Rectal smooth muscle tissue (tissue), 1 donor: Measurements from ENCODE around the gene C2orf74.

Experiments
- H3K27ac ChIP-seq: one replicate; pipeline ENCODE4 v1.7.0; 2013; ENCODE audit warnings: low read depth, low read length, inconsistent platforms
- H3K27me3 ChIP-seq: one replicate; pipeline ENCODE4 v1.7.0; 2013; ENCODE audit warnings: low read length; ENCODE audit not compliant: control insufficient read depth, insufficient read depth
- H3K36me3 ChIP-seq: one replicate; pipeline ENCODE4 v1.7.0; 2013; ENCODE audit warnings: low read length; ENCODE audit not compliant: control insufficient read depth, insufficient read depth
- H3K4me1 ChIP-seq: one replicate; pipeline ENCODE4 v1.7.0; 2013; ENCODE audit warnings: low read length; ENCODE audit not compliant: control insufficient read depth, insufficient read depth
- H3K4me3 ChIP-seq: one replicate; pipeline ENCODE4 v1.7.0; 2013; ENCODE audit warnings: low read length
- H3K9ac ChIP-seq: one replicate; pipeline ENCODE4 v1.7.0; 2013; ENCODE audit warnings: low read length

Gene C2orf74

DNA sequence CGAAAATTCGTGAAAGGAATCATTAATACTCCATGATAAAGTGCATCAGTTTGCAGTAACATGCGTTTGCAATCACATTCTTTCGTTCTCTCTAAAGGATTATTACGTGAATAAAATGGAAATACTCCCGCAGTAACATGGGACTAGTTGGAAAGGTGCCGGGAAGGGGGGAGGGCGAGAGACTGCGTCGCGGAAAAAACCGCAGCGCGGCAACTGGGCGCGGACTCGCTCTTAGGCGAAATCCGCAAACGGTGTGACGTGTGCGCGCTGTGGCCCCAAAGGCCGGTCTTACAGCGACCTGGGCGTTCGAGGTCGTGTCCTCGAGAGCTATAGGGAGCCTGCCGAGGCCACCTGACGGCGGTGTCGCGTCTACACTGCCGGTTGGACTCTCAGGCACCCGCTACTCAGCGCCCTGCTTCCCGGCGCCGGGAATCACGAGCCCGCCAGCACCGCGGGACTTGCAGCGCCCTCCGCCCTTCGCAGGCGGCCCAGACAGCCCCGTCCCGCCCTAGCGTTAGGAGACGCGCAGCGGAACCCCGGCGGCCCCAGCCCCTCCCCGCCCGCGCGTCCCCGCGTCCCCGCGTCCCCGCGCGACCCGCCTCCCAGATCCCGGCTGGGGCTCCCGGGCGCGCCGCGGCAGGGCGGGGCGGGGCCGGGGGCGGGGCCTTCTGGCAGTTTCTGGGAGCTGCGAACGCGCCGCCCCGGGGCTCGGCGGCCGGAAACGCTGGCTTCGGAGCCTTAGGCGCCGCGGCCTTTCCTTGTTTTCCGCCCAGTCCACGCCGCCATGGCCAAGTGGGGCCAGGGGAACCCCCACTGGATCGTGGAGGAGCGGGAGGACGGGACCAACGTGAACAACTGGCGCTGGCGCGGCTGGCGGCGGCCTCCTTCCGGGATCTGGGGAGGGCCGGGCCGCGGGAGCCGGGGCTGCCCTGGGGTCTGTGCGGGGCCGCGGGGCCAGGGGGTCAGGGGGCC is 15.1 kb downstream of the C2orf74 start:
- Histone ChIP-seq H3K36me3 (peaks cover 5% of the 10 kb centered on the region), H3K27ac (peak overlapping the region; percentile 97), H3K4me1 (peaks cover 39% of the 10 kb centered on the region), H3K9ac (peak overlapping the region; percentile 88), H3K4me3 (peak overlapping the region; percentile 82), H3K27me3 (no peaks in the 10 kb centered on the region)

DNA sequence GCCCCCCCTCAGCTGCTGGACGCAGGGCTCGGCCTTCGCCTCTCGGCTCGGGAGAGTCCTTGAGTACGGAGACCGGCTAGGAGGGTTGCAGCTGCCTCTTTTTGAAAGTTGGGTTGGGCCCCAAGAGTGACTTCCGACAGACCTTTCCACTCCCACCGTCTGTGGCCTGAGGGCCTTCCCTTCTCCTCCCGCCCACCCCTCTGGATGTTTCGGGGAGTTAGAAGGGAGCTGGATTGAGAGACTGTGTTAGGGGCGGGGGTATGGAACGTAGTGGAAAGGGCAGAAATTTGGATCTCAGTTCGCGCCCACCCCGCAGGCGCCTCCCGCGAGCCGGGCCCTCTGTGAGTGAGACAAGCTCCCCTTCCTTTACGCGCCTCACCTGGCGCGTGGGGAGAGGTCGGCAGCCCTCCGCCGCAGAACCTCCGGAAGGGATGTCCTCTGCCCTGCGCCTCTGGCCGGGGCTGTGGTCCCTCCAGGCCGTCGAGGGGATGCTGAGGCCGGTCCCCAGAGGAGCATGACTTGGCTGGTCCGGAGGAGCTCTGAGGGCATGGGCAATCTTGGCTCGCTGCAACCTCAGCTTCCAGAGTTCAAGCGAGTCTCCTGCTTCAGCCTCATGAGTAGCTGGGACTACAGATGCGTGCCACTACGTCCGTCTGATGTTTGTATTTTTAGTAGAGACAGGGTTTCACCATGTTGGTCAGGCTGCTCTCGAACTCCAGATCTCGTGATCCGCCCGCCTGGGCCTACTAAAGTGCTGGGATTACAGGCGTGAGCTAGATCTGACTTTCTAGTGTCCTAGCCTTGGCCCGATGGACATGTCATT is 15.9 kb downstream of the C2orf74 start:
- Histone ChIP-seq H3K27ac (peak overlapping the region; percentile 94), H3K27me3 (no peaks in the 10 kb centered on the region), H3K4me1 (peaks cover 39% of the 10 kb centered on the region), H3K36me3 (peaks cover 11% of the 10 kb centered on the region), H3K9ac (peak overlapping the region; percentile 88), H3K4me3 (peak overlapping the region; percentile 80)

DNA sequence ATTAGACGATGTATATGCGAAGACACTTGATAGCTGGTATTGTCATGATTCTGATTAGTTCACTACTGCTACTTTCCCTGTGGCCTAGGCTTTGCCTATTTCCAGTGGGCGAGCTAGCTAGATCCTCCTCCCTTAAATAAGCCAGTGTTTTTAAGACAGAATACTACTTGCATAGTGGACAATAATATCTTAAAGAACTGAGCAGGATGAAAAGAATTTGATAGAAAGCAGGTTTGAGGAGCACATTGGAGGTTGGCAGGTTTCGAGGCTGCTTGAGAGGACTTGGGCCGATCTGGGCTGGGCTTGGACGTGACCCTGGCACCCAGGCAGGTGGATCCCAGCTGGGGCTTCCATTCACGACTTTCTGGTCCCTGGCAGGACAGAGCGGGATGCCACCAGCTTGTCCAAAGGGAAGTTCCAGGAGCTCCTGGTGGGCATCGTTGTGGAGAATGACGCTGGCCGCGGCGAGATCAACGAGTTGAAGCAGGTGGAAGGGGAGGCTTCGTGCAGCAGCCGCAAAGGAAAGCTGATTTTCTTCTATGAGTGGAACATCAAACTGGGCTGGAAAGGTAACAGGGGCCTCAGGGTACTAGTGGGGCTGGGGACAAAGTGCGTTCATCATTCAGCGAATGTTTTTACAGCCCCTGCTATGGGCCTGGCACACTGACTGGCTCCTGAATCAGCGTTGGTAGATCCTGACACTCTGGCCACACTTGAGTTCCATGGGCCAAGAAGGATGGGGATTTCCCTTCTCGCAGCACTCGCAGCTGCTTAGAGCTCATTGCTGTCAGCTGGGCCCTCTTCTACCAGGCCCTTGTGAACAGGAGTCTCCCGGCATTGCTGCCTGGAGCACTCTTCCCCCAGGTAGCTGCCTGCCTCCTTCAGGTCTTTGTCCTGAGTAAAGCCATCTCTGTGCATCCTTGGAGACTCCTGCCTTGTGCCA is 16.9 kb downstream of the C2orf74 start:
- peaks cover 21% of the 10 kb centered on the region for H3K36me3 ChIP-seq

DNA sequence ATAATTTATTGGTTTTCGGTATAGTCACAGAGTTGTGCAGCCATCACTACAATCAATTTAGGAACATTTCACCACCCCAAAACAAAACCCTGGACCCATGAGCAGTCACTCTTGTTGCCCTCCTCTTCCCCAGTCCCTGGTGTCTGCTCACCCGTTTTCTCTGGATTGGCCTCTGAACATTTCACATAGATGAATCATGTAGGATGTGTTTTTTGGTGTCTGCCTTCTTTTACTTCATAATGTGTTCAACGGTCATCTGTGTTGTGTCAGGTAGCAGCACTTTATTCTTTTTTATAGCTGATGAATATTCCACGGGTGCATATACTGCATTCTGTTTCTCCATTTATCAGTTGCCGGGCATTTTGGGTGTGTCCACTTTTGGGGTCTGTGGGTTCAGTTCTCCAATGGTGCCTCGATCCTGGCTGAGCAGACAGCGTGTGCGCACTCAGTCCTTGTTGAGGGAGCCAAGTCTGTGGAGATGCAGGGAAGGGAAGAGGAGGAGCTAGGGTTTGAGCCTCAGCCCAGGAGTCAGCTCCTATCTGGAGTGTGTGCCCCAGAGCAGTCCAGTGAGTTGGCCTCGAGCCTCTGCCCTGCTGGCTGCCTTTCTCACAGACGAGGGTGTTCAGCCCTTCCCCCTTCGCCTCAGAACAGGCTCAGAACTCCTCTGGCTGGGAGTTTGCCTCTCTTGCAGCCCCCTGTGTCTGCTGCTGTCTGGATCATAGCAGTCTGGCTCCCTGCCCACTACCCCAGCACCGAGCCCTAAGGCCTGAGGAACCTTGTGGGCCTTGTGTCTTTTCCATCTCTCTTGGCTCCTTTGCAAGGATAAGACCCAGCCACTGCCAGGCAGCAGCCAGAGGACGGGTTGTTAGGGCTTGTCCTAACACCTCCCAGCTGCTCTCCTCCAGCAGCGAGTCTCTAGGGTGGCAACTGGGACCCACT is 18.0 kb downstream of the C2orf74 start:
- Histone ChIP-seq H3K27ac (peak overlapping the region; percentile 74), H3K4me1 (peaks cover 39% of the 10 kb centered on the region), H3K36me3 (peaks cover 24% of the 10 kb centered on the region), H3K27me3 (no peaks in the 10 kb centered on the region), H3K4me3 (peak overlapping the region; percentile 38), H3K9ac (no peak overlapping the region)

More for the DNA sequence above, 16.9 kb downstream of the C2orf74 start:
- H3K27me3 ChIP-seq = no peaks in the 10 kb centered on the region
- H3K27ac ChIP-seq = peak overlapping the region; percentile 94
- H3K9ac ChIP-seq = no peak overlapping the region
- H3K4me3 ChIP-seq = peak overlapping the region; percentile 80
- H3K4me1 ChIP-seq = peaks cover 39% of the 10 kb centered on the region

DNA sequence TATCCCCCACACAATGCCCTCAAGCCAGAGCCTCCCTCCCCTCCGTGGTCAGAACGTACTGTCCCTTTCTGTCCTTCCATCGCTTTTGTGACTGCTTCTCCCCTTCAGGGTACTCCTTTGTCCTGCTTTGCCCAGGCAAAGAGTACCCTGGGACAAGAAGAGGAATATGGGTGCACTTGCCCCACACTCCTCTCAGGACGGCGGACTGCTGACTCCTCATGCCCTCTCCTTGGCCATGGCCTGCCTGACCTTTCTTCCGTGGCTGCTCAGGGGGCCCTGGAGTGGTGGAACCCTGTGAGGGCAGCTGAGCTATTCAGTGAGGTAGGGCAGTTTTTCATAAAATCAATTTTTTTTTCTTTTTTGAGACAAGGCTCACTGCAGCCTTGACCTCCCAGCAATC is 18.7 kb downstream of the C2orf74 start:
- Histone ChIP-seq H3K9ac (no peak overlapping the region), H3K4me3 (no peak overlapping the region), H3K27ac (peak overlapping the region; percentile 74), H3K36me3 (peaks cover 26% of the 10 kb centered on the region), H3K27me3 (no peaks in the 10 kb centered on the region), H3K4me1 (peaks cover 39% of the 10 kb centered on the region)

DNA sequence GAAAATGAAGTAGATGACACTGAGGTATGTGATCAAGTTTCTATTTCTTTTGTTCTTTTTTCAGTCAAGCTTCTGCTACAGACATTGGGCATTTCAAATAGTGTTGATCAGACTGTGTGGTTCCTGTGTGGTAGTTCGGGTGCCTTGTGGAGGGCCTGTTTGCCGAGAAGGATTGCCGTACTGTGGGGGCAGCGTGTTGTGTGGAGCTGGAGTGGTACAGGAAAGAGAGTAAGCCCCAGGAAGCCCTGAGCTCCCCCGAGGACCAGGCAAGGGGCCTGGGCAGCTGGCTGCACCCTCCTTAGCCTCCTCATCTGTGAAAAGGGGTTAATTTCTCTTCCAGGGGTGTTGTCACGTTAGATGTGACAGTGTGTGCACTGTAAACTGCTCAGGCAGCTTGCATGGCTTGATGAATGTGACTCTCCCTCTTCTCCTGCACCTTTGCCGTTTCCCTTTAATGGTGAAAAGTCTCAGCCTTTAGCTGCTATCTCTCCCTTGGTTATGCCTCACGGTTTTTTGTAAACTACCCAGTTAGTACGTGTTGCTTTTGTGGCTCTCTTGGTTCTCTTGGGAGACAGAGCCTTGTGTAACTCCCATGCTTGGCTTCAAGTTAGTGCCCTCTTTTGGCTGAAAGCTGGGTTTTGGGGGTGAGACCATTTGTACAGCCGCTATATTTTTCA is 19.5 kb downstream of the C2orf74 start:
- H3K4me3 ChIP-seq = no peak overlapping the region
- no peak overlapping the region for H3K9ac ChIP-seq
- no peaks in the 10 kb centered on the region for H3K27me3 ChIP-seq
- H3K36me3 ChIP-seq = peaks cover 30% of the 10 kb centered on the region
- peaks cover 34% of the 10 kb centered on the region for H3K4me1 ChIP-seq
- H3K27ac ChIP-seq = no peak overlapping the region

DNA sequence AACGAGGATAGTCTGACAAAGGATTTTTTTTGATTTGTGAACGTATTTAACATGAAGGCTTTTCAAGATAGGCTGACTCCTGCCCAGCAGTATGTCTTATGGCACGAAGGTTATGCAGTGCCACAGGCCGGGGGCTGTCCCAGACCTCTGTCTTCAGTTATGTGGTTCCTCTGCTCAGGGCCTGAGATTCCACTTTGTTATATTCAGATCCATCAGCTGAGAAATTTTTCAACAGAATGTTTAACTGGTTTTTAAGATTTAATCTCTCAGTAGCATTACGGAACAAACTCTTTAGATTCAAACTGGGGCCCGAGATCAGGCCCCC is 20.0 kb downstream of the C2orf74 start:
- no peak overlapping the region for H3K27ac ChIP-seq

DNA sequence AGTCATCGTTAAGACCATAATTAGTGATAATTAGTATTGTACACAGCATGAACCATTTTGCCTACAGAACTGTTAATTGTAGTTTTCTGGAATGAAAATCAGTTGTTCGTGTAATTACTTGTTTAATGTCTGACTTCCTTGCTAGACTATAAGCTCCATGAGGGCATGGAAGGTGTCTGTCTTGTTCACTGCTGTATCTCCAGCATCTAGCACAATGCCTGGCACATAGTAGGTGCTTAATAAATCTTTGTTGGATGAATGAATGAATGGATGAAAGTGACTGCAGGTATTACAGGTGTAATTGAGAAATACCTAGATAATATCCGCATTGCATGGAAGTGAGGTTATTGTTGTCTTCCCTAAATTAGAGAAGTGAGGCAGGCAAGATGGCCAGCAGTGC is 21.8 kb downstream of the C2orf74 start:
- H3K9ac ChIP-seq = no peak overlapping the region
- peaks cover 43% of the 10 kb centered on the region for H3K36me3 ChIP-seq
- H3K27ac ChIP-seq = no peak overlapping the region
- no peak overlapping the region for H3K4me3 ChIP-seq
- peaks cover 24% of the 10 kb centered on the region for H3K4me1 ChIP-seq
- H3K27me3 ChIP-seq = no peaks in the 10 kb centered on the region

More for the DNA sequence above, 20.0 kb downstream of the C2orf74 start:
- Histone ChIP-seq H3K4me3 (no peak overlapping the region), H3K4me1 (peaks cover 33% of the 10 kb centered on the region), H3K36me3 (peaks cover 33% of the 10 kb centered on the region), H3K9ac (no peak overlapping the region), H3K27me3 (no peaks in the 10 kb centered on the region)

DNA sequence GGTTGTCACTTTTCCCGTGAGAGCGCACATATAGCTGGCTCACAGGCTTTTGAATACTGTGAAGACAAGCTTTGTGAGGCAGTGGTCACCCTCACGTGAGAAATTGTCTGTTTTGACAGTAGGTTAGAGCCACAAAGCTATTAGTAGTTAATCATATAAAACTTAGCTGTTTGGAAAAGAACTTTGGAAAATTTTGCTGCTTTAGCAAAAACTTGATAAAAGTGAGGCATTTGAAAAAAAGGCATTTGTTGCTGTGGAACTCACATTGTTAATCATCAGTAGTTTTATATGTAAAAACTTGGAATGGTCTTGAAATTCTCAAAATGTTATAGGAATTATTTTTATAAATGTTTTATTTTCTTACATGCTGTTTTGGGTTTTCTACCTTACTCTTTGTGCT is 22.3 kb downstream of the C2orf74 start:
- H3K4me3 ChIP-seq = no peak overlapping the region
- H3K4me1 ChIP-seq = peaks cover 20% of the 10 kb centered on the region
- H3K36me3 ChIP-seq = peaks cover 43% of the 10 kb centered on the region
- no peaks in the 10 kb centered on the region for H3K27me3 ChIP-seq
- H3K27ac ChIP-seq = no peak overlapping the region
- no peak overlapping the region for H3K9ac ChIP-seq

DNA sequence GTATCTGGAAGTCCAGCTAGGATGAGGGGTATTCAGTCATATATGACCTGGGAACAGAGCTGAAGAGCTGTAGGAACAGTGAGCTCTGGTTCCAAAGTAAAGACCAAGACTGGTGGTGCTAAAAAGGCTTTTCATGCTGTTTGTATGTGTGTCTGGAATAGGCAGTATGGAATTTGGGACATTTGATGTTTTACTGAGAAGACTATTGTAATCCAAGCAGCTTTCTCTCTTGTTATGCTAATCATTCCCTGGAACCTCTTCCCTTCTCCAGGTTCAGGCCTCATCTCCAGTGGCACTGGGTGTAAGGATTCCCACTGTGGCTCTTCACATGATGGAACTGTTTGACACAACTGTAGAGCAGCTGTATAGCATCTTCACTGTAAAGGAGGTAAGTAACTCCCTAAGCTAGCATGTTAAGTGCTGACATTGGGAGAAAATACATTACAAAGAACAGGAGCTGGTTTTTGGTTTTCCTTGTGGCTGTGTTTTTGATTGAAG is 23.3 kb downstream of the C2orf74 start:
- no peak overlapping the region for H3K4me3 ChIP-seq
- H3K9ac ChIP-seq = no peak overlapping the region
- H3K27ac ChIP-seq = no peak overlapping the region
- no peaks in the 10 kb centered on the region for H3K27me3 ChIP-seq
- peaks cover 43% of the 10 kb centered on the region for H3K36me3 ChIP-seq
- peaks cover 10% of the 10 kb centered on the region for H3K4me1 ChIP-seq
